Left lobe of liver (tissue), 2 donors: ENCODE results near the gene NDUFB3. TPM values are rescaled to one million over a fixed set of nuclear protein-coding genes. Genes with fewer than 3 reads are reported as not detected.
A peak's percentile ranks its signal among the peaks of the same experiment; 100 is the strongest.
"Not testable (repeated sequence)": the region's sequence is repeated elsewhere in the genome, so short reads cannot be mapped to it uniquely, and the experiment has no call there.

Source experiments
- ATAC-seq: fragments of 200-7000 bp; cut with Tn5 transposase; one replicate; pipeline ENCODE4 v1.9.1; 2020; ENCODE audit warnings: mild to moderate bottlenecking, moderate library complexity
- DNase-seq: peaks from one replicate; pipeline ENCODE4 v3.0.0-alpha.2; 2020; ENCODE audit warnings: low spot score
- total RNA-seq: library from RNA; stranded (reverse); gene quantifications from one replicate; pipeline ENCODE4 v1.2.1, GENCODE V29; 2021
- donor health status: DM: no; HTN: no; CAD: no; lungs with moderate emphysema.
- donor health status: DM: no; HTN: yes; CAD: no.

NDUFB3 gene
- total RNA-seq = 51.8 TPM

- ATAC-seq (peak; percentile 94), DNase-seq (peak; percentile 94)
These were observed at the start of gene NDUFB3, which contains the start of gene HYCC2 for GRCh38 chr2:201071479-201072200. Gene NDUFB3, plus strand, starts transcription at chr2:201072001. Its CDS starts 6,882 bp downstream, at chr2:201078883. Gene HYCC2, minus strand, starts transcription at chr2:201071671. Its CDS starts 47,662 bp downstream, at chr2:201024009.

GRCh38 chr2:201024518-201024917 is 47.3 kb upstream of the NDUFB3 start:
- no peak for DNase-seq
- ATAC-seq = no peak

GRCh38 chr2:201034355-201034754 is 37.4 kb upstream of the NDUFB3 start:
- DNase-seq, ATAC-seq: not testable (repeated sequence)

- ATAC-seq, DNase-seq: not testable (repeated sequence)
These were observed 33.4 kb upstream of the NDUFB3 start for GRCh38 chr2:201038361-201038760.

DNA sequence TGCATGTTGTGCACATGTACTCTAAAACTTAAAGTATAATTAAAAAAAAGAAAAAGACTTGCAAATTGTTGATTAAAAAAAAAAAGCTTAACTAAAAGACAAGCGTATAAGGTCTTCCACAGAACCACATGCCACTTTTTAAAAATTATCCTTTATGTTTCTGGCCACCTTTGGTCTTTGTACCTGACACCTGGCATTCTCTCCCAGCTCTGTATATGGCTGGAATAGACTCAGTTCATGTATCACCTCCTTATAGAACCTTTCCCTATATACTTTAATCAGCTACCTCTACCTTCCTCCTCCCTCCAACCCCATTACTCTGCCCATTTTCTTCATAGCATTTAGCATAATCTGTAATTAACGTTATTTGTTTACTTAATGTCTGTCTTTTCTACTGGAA is 32.9 kb upstream of the NDUFB3 start:
- no peak for ATAC-seq

GRCh38 chr2:201040867-201041628 is 30.8 kb upstream of the NDUFB3 start:
- ATAC-seq = no peak
- no peak for DNase-seq

More for the DNA sequence above, 32.9 kb upstream of the NDUFB3 start:
- no peak for DNase-seq

GRCh38 chr2:201042451-201042850 is 29.4 kb upstream of the NDUFB3 start:
- not testable (repeated sequence) for ATAC-seq, DNase-seq

- ATAC-seq = not testable (repeated sequence)
These were observed 28.8 kb upstream of the NDUFB3 start for GRCh38 chr2:201043050-201043449.

DNA sequence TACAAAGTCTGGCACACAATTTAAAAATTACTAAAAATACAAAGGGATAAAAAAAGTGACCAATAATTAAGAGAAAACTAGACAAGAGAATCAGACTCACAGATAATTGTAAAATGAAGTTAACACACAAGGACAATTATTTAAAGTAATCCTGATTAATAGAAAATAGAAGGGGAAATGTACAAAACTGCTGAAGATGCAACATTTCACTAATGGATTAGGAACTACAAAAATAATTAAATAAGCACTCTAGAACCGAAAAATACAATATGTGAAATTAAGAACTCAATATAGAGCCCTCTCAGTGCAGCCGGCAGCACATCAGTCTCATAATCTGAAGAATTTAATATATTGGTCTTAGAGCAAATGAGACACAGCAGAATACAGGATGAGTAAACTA is 24.9 kb upstream of the NDUFB3 start:
- DNase-seq (no peak), ATAC-seq (no peak)

More at GRCh38 chr2:201043050-201043449, 28.8 kb upstream of the NDUFB3 start:
- DNase-seq = not testable (repeated sequence)

DNA sequence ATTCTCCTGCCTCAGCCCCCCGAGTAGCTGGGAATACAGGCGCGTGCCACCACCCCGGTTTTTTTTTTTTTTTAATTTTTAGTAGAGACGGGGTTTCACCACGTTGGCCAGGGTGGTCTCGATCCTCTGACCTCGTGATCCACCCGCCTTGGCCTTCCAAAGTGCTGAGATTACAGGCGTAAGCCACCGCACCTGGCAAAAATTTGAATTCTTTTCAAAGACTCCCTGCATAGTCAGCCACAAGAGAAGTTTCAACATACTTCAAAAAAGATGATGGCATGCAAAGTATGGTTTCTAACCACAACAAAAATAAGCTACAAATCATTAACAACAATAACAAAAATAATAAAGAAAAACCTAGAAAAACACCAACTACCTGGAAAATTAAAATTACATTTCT is 22.3 kb upstream of the NDUFB3 start:
- DNase-seq = no peak
- no peak for ATAC-seq

DNA sequence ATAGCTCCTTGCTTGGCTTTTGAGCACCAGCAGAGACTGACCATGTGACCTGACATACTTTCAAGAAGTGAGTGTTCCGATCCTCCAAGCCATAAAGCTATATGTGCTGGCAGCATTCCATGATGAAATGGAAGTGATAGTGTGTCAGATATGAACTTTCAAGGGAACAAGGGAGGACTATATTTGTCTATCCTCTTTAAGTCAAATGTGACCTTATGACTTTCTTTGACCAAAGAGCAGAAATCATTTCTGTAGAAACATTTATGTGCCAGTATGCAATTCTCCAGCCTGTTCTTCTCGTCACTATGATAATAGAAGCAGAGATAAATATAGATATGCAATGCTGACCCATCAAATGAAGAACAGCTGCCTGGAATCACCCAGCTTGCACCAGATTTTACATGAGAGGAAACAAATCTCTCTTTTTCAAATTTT is 14.7 kb upstream of the NDUFB3 start:
- no peak for DNase-seq
- no peak for ATAC-seq

DNA sequence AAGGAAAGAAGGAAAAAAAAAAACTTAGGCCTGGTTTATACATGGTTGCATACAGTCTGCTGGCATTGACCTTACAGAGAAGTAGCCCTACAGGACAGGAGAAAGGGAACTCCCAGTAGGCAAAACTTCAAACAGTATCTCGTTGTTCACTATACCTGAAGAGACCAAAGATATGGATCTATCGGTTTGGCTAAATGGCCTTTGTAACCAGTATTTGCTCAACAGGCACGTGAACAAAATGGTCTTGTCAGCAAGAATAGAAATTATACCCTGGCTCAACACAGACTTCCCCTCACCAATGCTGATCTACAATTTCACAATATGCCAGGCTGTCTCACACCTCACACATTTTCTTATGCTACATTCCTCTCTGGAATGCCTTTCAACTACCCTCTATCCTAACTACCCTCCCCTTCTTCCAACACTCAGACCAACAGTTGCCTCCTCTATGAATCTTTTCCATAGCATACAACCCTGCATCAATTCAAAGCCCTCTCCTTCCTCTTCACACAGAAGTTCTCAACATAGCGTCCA is 14.0 kb upstream of the NDUFB3 start:
- DNase-seq = no peak
- peak; percentile 65 for ATAC-seq

- ATAC-seq (peak; percentile 93), DNase-seq (no peak)
These were observed 12.9 kb upstream of the NDUFB3 start for GRCh38 chr2:201058914-201059313.

DNA sequence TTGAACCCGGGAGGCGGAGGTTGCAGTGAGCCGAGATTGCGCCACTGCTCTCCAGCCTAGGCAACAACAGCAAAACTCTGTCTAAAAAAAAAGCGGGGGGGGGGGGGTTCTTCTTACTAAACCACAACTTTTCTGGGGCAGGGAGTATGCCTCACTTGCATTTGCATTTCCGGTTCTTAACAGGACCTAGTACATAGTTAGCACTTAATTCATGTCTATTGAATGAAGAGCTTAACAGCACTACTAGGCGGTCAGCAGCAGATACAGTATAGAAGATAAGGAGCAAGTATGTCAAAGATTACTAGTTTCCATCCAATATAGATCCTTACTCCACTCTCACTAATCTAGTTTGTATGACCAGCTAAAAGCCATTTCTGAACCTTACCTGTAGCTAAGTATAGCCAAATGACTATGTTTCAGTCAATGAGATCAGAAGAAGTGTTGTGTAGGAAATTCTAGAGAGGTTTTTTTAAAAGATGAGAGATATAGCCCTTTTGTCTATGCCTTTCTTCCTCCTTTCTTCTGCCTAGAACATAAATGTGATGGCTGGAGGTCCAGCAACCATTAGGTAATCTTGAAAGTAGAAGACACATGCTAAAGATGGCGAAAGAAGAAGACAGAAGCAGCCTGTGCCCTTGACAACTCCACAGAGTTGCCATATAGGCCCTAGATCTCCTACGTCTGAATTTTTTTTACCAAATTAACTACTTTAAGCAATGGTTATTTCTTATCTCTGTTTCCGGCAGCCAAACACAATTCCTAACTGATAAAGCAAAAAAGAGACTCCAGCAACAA is 11.6 kb upstream of the NDUFB3 start:
- DNase-seq (no peak), ATAC-seq (no peak)

GRCh38 chr2:201063516-201063915 is 8.3 kb upstream of the NDUFB3 start:
- ATAC-seq = not testable (repeated sequence)

DNA sequence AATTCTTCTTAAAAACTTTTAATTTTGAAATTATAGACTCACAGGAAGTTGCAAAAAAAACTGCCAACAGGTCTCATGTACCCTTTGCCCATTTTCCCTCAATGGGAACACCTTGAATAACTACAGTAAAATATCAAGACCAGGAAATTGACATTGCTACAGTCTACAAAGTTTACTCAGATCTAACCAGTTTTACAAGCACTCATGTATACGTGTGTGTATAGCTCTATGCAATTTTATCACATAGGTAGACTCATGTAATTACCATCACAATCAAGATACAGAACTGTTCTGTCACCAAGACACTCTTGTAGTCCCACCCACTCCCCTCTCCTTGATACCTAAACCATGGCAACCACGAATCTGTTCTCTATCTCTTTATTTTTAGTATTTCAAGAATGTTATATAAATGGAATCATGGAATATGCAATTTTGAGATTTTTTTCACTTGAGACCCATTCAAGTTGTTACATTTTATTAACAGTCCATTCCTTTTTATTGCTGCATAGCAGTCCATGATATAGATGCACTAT is 6.9 kb upstream of the NDUFB3 start:
- ATAC-seq = no peak

More at GRCh38 chr2:201063516-201063915, 8.3 kb upstream of the NDUFB3 start:
- DNase-seq = not testable (repeated sequence)

GRCh38 chr2:201070948-201071478 is 788 bp upstream of the NDUFB3 start:
- peak; percentile 52 for ATAC-seq
- DNase-seq = no peak

More for the DNA sequence above, 6.9 kb upstream of the NDUFB3 start:
- no peak for DNase-seq

- ATAC-seq (peak; percentile 3), DNase-seq (no peak)
These were observed 365 bp downstream of the NDUFB3 start for GRCh38 chr2:201072201-201072530.

DNA sequence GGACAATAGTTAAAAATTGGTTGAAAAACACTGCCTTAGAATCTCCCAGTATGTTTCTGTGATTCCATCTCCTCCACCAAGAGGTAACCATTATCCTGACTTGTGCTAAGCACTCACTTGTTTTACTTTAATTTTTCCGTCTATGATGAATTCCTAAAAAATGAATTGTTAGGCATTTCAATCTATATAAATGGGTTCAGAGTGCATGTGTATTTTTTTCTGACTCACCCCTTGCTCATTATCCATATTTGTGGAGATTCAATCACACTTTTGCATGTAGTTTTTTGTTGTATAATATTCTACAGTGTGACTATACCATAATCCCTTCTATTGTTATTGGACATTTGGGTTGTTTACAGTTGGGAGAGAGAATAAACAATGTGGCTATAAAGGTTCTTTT is 1.3 kb downstream of the NDUFB3 start:
- ATAC-seq (no peak), DNase-seq (no peak)

DNA sequence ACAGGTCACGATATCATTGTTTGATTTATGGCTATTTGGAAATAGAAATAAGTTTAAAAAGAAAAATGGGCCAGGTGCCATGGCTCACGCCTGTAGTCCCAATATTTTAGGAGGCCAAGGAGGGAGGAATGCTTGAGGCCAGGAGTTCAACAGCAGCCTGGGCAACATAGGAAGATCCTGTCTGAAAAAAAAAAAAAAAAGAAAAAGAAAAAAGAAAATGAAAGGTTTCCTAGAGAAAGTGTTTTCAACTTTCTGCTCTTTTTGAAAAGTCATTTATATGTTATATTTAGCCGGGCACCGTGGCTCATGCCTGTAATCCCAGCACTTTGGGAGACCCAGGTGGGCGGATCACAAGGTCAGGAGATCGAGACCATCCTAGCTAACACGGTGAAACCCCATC is 3.2 kb downstream of the NDUFB3 start:
- ATAC-seq = no peak
- no peak for DNase-seq
